Measurements from ENCODE around the gene SLC26A5.
"Not testable (repeated sequence)": the region's sequence is repeated elsewhere in the genome, so short reads cannot be mapped to it uniquely, and the experiment has no call there.

SLC26A5 gene

DNA sequence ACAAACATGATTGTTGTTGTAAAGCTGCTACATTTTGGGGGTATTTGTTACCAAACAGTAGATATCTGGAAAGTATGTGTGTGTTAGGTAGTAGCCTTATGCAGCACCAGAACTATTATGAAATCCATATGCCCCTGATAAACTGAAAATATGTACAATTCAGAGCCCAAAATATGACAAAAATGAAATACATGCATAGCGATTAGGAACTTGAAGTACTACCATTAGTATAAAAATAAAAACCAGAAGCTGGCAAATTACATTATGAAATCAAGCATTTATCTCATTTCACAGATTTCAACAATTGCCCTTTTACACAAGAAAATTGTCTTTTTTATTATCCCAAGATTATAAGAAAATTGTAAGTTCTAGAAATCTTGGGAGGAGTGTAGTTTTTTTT, 33.9 kb downstream of the SLC26A5 start:
- H3K4me3 ChIP-seq (ENCODE audit: low read depth, low read length) = no peak overlapping the region
- DNase-seq (ENCODE audit: low read depth) = no peak

- H3K4me3 ChIP-seq (ENCODE audit: low read depth, low read length); DNase-seq (ENCODE audit: low read depth): not testable (repeated sequence)
These were observed 40.0 kb downstream of the SLC26A5 start for GRCh38 chr7:103405789-103406613.

- H3K4me3 ChIP-seq (ENCODE audit: low read depth, low read length); DNase-seq (ENCODE audit: low read depth): not testable (repeated sequence)
These were observed 46.3 kb downstream of the SLC26A5 start for GRCh38 chr7:103399687-103400086.

- DNase-seq (ENCODE audit: low read depth) = no peak
- H3K4me3 ChIP-seq (ENCODE audit: low read depth, low read length) = no peak overlapping the region
These were observed 47.4 kb downstream of the SLC26A5 start for GRCh38 chr7:103398483-103399127.

- no peak for DNase-seq (ENCODE audit: low read depth)
These were observed 49.5 kb downstream of the SLC26A5 start for GRCh38 chr7:103396471-103396870.

GRCh38 chr7:103395071-103395470, 50.9 kb downstream of the SLC26A5 start:
- no peak overlapping the region for H3K4me3 ChIP-seq (ENCODE audit: low read depth, low read length)
- no peak for DNase-seq (ENCODE audit: low read depth)

More at GRCh38 chr7:103396471-103396870, 49.5 kb downstream of the SLC26A5 start:
- no peak overlapping the region for H3K4me3 ChIP-seq (ENCODE audit: low read depth, low read length)

GRCh38 chr7:103394566-103394965, 51.4 kb downstream of the SLC26A5 start:
- no peak for DNase-seq (ENCODE audit: low read depth)

GRCh38 chr7:103391976-103392375, 54.0 kb downstream of the SLC26A5 start:
- no peak for DNase-seq (ENCODE audit: low read depth)
- H3K4me3 ChIP-seq (ENCODE audit: low read depth, low read length) = no peak overlapping the region

More at GRCh38 chr7:103394566-103394965, 51.4 kb downstream of the SLC26A5 start:
- H3K4me3 ChIP-seq (ENCODE audit: low read depth, low read length) = no peak overlapping the region

DNA sequence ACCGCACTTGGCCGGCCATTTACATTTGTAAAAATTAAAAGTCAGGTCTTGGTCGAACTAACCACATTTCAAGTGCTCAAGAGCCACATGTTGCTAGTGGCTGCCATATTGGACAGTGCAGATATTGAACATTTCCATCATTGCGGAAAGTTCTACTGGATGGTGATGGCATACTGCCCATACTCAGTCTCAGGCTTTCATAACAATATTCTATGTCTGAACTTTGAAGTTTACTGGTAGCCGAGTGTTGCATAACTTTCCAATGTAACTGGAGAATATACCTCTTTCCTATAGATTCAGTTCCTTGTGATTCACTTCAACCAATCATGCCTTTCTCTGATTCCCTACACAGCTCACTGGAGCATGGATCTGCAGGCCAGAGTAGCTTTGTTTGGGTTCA, 54.9 kb downstream of the SLC26A5 start:
- DNase-seq (ENCODE audit: low read depth) = no peak
- H3K4me3 ChIP-seq (ENCODE audit: low read depth, low read length) = no peak overlapping the region

DNA sequence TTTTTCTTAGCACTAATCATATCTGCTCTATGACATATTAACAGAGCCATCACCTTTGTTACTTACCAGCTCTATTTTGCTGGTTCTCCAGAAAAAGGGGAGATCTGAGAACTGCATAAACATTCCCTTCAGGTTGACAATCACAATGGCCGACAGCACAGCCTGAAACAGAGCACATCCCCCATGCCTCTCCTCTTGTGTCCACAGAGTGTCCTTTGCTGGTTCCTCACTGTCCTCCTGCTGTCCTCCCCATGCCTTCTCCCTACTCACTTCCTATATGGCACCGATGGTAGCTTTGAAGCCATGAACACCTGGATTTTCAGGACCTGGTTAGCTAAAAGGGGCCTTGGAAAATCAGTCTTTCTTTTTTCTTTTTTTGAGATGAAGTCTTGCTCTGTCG, 56.7 kb downstream of the SLC26A5 start:
- H3K4me3 ChIP-seq (ENCODE audit: low read depth, low read length) = no peak overlapping the region
- DNase-seq (ENCODE audit: low read depth) = no peak

DNA sequence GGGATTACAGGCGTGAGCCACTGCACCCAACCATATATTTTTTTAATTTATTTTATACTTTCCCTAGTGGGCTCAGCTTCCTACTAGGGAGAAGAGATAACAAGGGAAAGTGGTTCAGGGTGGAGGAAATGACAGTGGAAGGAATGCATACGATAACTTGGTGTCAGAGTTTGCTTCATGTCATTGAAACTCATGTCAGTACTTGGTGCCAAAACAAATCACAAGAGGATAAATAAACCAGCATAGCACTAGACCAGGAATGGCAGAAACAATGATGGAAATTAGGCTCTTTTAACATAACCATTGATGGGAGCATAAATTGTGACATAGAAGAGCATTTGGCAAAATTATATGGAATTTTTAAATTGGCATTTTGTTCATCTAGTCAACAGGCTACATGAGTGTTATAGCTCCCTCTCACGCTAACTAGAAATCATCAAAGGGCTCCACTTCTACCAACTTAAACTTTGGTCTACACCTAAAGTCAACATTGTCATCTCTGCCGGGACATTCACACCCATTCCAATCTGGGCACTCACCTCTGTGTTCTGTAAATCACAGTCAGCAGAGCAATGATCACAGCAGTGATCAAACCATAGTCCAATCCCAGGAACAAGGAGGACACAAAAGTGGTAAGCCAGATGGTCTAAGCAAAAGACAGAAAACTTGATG, 57.4 kb downstream of the SLC26A5 start:
- no peak for DNase-seq (ENCODE audit: low read depth)

DNA sequence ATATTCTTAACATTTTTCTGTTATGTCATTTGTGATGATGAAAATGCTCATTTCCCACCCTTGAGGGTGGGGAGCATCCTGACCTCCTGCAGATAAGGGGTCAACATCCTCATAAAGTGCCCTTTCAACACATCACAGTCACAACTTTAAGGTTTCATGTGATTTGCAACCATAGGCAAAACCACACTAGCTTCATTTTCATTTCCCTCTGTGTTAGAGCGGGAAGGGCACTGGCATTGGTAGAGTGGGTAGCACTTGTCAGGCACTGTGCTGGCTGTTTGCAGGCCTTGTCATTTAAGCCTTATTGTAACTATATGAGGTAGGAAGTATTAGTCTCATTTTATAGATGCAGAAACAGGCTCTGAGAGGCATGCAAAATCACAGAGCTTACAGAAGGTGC, 58.8 kb downstream of the SLC26A5 start:
- H3K4me3 ChIP-seq (ENCODE audit: low read depth, low read length) = no peak overlapping the region

More for the DNA sequence above, 57.4 kb downstream of the SLC26A5 start:
- no peak overlapping the region for H3K4me3 ChIP-seq (ENCODE audit: low read depth, low read length)

GRCh38 chr7:103382032-103382402, 64.0 kb downstream of the SLC26A5 start:
- H3K4me3 ChIP-seq (ENCODE audit: low read depth, low read length) = no peak overlapping the region
- DNase-seq (ENCODE audit: low read depth) = no peak

More for the DNA sequence above, 58.8 kb downstream of the SLC26A5 start:
- DNase-seq (ENCODE audit: low read depth) = no peak

GRCh38 chr7:103381280-103382031, 64.6 kb downstream of the SLC26A5 start:
- DNase-seq (ENCODE audit: low read depth) = no peak
- no peak overlapping the region for H3K4me3 ChIP-seq (ENCODE audit: low read depth, low read length)

DNA sequence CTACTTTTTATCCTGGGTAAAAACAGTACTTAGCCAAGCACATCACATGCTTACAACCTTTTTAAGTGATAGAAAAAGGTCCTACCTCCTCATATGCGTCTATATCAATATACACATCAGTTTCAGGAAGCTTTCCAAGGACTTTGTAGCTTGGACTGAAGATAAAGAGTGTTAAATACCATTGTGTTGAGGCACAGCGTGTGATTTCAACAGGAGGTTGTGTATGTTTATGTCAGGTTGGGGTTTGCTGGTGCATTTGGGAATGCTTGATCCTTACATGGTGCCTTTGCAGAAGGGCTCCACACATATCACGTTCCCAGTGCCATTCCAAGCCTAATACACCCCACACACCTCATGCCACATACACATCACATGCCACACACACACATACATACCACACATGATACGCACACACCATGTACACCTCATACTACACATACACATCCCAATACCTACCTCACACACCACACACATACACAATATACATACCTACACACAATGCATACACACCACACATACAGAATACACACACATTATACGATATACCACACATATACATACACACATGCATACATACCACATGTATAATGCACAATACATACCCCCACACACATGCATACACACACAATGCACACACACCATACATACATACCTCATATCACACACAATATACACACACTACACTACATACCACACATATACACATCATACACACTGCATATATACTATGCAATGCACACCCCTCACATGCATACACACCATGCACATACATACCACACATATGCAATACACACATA, 65.4 kb downstream of the SLC26A5 start:
- DNase-seq (ENCODE audit: low read depth) = no peak
- H3K4me3 ChIP-seq (ENCODE audit: low read depth, low read length) = no peak overlapping the region

DNA sequence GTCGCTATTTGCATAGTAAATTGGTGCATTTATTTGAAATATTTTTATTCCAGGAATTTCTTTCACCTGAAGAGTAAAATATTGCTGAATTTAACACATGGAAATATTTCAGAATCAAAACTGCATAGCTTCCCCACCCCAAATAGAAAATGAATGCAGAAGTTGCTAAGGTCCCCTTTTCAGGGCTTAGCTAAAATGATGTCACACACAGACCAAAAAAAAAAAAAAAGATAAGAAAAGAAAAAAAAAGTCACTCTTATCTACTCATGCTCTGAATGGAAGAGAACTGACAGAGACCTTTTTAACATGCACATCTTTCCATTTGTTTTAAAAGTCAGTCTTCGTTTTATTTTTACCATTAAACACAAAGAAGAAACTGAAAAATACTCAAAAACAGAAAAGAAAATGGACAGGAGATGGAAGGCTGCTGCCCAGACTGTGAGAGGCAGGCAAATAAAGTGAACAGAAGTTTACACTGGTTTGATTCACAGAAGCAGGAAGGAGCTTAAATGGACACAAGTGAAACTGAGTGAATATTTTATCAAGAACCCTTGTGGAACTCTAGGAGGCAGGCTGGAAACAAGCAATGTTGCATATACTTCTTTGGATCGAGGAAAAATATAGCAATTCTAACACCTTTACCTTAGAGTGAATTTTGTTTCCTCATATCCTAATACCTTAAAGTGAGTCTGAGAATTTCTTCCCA, 66.6 kb downstream of the SLC26A5 start:
- no peak for DNase-seq (ENCODE audit: low read depth)
- H3K4me3 ChIP-seq (ENCODE audit: low read depth, low read length) = no peak overlapping the region

GRCh38 chr7:103373866-103374643, 72.0 kb downstream of the SLC26A5 start:
- H3K4me3 ChIP-seq (ENCODE audit: low read depth, low read length) = no peak overlapping the region
- DNase-seq (ENCODE audit: low read depth) = no peak

DNA sequence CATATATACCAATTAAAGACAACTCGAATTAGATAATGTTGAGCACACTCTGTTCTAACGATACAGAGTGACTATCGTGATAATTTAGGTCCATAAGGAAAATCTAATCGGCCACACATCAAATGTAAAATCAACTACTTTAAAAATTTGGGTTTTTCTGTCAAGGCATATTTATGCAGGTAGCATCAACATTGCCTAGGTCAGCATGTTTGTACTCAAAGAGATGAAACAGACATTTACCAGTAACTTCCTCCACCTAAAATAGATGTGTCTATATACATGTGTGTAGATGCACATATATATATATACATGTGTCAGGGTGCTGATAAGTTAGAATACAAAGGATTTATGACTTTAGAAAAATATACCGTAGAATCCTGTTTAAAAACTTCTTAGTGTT, 76.6 kb downstream of the SLC26A5 start:
- no peak overlapping the region for H3K4me3 ChIP-seq (ENCODE audit: low read depth, low read length)
- no peak for DNase-seq (ENCODE audit: low read depth)
